ENCODE results near the gene CPLX1.

GRCh38 chr4:760616-761015, 65.3 kb downstream of the CPLX1 start:
- TF ChIP-seq CTCF (IDR thresholded peaks at IDR 0.05) (no peak), CBFB (CRISPR knock-in tag; IDR thresholded peaks at IDR 0.05; ENCODE audit: low read depth) (no peak), ZNF317 (CRISPR knock-in tag; IDR thresholded peaks at IDR 0.05; ENCODE audit: borderline replicate concordance, low read depth) (no peak), HMGXB4 (CRISPR knock-in tag; IDR thresholded peaks at IDR 0.05) (no peak), ELF4 (CRISPR knock-in tag; IDR thresholded peaks at IDR 0.05; ENCODE audit: low read depth) (no peak), TEAD4 (CRISPR knock-in tag; IDR thresholded peaks at IDR 0.05) (no peak), PREB (CRISPR knock-in tag; IDR thresholded peaks at IDR 0.05; ENCODE audit: borderline replicate concordance) (no peak)
- TF ChIP-seq, protein P1, sequence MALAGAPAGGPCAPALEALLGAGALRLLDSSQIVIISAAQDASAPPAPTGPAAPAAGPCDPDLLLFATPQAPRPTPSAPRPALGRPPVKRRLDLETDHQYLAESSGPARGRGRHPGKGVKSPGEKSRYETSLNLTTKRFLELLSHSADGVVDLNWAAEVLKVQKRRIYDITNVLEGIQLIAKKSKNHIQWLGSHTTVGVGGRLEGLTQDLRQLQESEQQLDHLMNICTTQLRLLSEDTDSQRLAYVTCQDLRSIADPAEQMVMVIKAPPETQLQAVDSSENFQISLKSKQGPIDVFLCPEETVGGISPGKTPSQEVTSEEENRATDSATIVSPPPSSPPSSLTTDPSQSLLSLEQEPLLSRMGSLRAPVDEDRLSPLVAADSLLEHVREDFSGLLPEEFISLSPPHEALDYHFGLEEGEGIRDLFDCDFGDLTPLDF (CRISPR knock-in tag; IDR thresholded peaks at IDR 0.05): no peak
- TF ChIP-seq, protein P2, sequence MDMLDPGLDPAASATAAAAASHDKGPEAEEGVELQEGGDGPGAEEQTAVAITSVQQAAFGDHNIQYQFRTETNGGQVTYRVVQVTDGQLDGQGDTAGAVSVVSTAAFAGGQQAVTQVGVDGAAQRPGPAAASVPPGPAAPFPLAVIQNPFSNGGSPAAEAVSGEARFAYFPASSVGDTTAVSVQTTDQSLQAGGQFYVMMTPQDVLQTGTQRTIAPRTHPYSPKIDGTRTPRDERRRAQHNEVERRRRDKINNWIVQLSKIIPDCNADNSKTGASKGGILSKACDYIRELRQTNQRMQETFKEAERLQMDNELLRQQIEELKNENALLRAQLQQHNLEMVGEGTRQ (CRISPR knock-in tag; IDR thresholded peaks at IDR 0.05): no peak
- TF ChIP-seq, protein P3, sequence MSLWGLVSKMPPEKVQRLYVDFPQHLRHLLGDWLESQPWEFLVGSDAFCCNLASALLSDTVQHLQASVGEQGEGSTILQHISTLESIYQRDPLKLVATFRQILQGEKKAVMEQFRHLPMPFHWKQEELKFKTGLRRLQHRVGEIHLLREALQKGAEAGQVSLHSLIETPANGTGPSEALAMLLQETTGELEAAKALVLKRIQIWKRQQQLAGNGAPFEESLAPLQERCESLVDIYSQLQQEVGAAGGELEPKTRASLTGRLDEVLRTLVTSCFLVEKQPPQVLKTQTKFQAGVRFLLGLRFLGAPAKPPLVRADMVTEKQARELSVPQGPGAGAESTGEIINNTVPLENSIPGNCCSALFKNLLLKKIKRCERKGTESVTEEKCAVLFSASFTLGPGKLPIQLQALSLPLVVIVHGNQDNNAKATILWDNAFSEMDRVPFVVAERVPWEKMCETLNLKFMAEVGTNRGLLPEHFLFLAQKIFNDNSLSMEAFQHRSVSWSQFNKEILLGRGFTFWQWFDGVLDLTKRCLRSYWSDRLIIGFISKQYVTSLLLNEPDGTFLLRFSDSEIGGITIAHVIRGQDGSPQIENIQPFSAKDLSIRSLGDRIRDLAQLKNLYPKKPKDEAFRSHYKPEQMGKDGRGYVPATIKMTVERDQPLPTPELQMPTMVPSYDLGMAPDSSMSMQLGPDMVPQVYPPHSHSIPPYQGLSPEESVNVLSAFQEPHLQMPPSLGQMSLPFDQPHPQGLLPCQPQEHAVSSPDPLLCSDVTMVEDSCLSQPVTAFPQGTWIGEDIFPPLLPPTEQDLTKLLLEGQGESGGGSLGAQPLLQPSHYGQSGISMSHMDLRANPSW (CRISPR knock-in tag; conservative IDR thresholded peaks at IDR 0.05; ENCODE audit: low read depth): no peak
